NT2/D1 (cell line): ENCODE data around the gene BPI.

Experiments
- SUZ12 ChIP-seq: IDR thresholded peaks from 2 replicates; pipeline ENCODE4 v1.6.1; 2011; ENCODE audit not compliant: insufficient read length, insufficient read depth; ENCODE audit errors: extremely low read depth
- YY1 ChIP-seq: IDR thresholded peaks from 2 replicates; pipeline ENCODE4 v1.6.1; 2011; ENCODE audit not compliant: insufficient read length, insufficient read depth
- ZNF274 ChIP-seq: IDR thresholded peaks from 2 replicates; pipeline ENCODE4 v1.6.1; 2011; ENCODE audit warnings: mild to moderate bottlenecking, low read depth, low read length

GRCh38 chr20:38346247-38346651, 42.3 kb downstream of the BPI start, which contains the start of gene LBP:
- no peak for TF ChIP-seq ZNF274
- no peak for TF ChIP-seq YY1
- no peak for TF ChIP-seq SUZ12
